ENCODE results near the gene NACC1.

DNA sequence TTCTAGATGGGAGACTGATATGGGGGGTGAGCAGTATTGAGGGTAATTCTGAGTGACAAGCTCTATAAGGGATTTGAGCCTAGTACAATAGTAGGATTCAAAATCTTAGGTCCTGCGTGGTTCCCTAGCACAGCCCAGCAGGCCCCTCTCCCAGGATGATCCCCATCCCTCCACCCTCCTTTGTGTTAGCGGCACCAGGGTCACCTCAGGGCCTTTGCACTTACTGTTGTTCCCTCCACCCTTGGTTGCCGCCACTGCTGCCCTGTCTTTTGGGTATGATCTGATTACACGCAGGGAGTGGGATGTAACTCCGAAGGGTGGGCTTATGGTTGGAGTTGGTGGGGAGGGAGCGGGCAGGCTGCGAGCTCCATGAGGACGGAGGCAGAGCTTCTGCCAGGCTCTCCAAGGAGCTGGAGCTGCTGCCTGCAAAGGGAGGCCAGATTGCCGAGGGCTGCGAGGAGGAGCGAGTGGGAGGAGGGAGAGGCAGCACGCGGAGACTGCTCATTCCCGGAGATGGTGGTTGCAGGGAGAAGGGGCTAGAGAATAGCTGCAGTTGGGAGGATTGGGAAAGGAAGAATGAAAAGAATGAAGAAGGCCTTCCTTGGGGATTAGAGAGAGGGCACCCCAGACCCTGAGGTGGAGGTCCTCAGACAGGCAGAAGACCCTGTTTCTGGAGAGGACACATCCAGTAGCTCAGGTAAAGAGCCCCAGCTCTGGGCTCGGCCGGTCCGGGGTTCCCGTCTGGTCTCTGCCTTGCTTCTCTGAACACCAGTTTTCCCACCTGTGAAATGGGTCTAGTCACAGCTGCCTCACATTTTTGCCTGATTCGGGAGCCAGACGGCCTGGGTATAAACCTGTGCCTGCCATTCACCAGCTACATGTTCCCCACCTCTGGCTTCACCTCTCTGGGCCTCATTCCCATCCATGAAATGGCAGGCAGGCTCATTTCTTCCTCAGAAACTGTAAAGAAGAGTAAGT, 5.2 kb downstream of the NACC1 start:
- TF ChIP-seq, protein P1, sequence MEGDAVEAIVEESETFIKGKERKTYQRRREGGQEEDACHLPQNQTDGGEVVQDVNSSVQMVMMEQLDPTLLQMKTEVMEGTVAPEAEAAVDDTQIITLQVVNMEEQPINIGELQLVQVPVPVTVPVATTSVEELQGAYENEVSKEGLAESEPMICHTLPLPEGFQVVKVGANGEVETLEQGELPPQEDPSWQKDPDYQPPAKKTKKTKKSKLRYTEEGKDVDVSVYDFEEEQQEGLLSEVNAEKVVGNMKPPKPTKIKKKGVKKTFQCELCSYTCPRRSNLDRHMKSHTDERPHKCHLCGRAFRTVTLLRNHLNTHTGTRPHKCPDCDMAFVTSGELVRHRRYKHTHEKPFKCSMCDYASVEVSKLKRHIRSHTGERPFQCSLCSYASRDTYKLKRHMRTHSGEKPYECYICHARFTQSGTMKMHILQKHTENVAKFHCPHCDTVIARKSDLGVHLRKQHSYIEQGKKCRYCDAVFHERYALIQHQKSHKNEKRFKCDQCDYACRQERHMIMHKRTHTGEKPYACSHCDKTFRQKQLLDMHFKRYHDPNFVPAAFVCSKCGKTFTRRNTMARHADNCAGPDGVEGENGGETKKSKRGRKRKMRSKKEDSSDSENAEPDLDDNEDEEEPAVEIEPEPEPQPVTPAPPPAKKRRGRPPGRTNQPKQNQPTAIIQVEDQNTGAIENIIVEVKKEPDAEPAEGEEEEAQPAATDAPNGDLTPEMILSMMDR (IDR thresholded peaks at IDR 0.05) = no peak
- no peak for TF ChIP-seq POLR2A (IDR thresholded peaks at IDR 0.05)

All from testis (tissue), 2 donors.